Activated CD8-positive, alpha-beta memory T cell treated with anti-CD3 and anti-CD28 coated beads, Interleukin-2, amount 50 U/mL, for 48 hours (primary cell): ENCODE data around the gene AGAP9.

Experiments used
- DNase-seq: peaks from one replicate; pipeline ENCODE4 v3.0.0-alpha.2; 2020

AGAP9 gene

GRCh38 chr10:47456794-47457527 lies 66.5 kb downstream of the AGAP9 start:
- DNase-seq: peak; percentile 44

GRCh38 chr10:47456079-47456785 lies 67.2 kb downstream of the AGAP9 start:
- DNase-seq: no peak

- DNase-seq: peak; percentile 29
Observed at GRCh38 chr10:47455350-47456078, 67.9 kb downstream of the AGAP9 start.

GRCh38 chr10:47454780-47455058 lies 68.7 kb downstream of the AGAP9 start:
- DNase-seq: no peak

GRCh38 chr10:47454008-47454779 lies 69.2 kb downstream of the AGAP9 start:
- DNase-seq: no peak

- no peak for DNase-seq
Observed at GRCh38 chr10:47453141-47454007, 70.1 kb downstream of the AGAP9 start.

- no peak for DNase-seq
Observed at GRCh38 chr10:47452495-47453140, 70.8 kb downstream of the AGAP9 start.

GRCh38 chr10:47451998-47452494 lies 71.4 kb downstream of the AGAP9 start:
- DNase-seq: no peak
